Right lobe of liver (tissue), 4 donors: Measurements from ENCODE around the gene CORO7.

Source experiments
- POLR2A ChIP-seq: fragments of 450-650 bp; IDR thresholded peaks from one replicate; pipeline ENCODE4 v1.6.1; 2017; ENCODE audit warnings: antibody characterized with exemption, mild to moderate bottlenecking
- TF ChIP-seq, protein P1 (sequence below), 4 donors: fragments of 200-600 bp in 3 of 4; fragments of 450-650 bp in 1 of 4; IDR thresholded peaks; one replicate each; pipeline versions ENCODE4 v1.5.1 to v1.8.0; 2016 to 2022; ENCODE audit warnings: antibody characterized with exemption in 4 of 4, mild to moderate bottlenecking in 2 of 4
- donor health status: DM: no; HTN: no; CAD: no.
- donor health status: DM: no; HTN: no; CAD: no.
- donor health status: DM: no; HTN: yes; CAD: no.

DNA sequence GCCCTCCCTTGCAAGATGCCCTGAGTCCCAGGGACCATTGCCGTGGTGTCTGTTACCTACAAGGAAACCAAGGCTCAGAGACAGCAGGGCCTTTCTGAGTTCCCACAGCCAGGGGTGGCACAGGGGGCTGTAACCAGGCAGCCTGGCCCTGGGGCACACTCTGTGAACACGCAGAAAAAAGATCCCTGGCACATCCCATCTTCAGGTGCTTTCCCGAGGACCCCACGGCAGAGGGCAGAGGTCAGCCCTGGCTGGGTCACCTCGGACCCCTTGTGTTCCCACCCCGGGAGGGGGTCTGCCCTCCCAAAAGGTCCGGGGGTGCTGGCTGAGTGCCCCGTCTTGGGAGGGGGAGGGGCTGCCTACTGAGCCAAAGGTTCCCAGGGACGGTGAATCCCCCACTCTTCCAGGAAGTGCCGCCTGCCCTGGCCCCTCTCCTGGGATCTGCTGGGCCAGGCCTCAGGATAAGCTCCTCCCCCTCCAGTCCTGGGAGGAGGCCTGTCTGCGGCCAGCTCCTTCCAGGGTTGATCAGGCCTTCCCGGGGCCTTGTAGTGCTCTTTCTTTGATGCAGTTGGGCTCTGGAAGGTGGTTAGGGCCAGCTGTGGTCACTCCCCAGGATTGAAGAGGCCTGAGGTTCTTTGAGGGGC is 92.4 kb downstream of the CORO7 start:
- TF ChIP-seq, protein P1, sequence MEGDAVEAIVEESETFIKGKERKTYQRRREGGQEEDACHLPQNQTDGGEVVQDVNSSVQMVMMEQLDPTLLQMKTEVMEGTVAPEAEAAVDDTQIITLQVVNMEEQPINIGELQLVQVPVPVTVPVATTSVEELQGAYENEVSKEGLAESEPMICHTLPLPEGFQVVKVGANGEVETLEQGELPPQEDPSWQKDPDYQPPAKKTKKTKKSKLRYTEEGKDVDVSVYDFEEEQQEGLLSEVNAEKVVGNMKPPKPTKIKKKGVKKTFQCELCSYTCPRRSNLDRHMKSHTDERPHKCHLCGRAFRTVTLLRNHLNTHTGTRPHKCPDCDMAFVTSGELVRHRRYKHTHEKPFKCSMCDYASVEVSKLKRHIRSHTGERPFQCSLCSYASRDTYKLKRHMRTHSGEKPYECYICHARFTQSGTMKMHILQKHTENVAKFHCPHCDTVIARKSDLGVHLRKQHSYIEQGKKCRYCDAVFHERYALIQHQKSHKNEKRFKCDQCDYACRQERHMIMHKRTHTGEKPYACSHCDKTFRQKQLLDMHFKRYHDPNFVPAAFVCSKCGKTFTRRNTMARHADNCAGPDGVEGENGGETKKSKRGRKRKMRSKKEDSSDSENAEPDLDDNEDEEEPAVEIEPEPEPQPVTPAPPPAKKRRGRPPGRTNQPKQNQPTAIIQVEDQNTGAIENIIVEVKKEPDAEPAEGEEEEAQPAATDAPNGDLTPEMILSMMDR (IDR thresholded peaks at IDR 0.05) = no peak
- TF ChIP-seq POLR2A = no peak
